ENCODE data around the gene GATA1.

GRCh38 chrX:48831136-48831908 is 44.9 kb downstream of the GATA1 start:
- TF ChIP-seq POLR2AphosphoS5 (IDR thresholded peaks at IDR 0.05; ENCODE audit: insufficient read depth in 1 of 2, low read depth in 1 of 2) = no peak
- no peak for TF ChIP-seq CTCF (IDR thresholded peaks at IDR 0.05)

Data from vagina (tissue), 2 donors.